ENCODE results near the gene NCOA1. TPM values are rescaled to one million over a fixed set of nuclear protein-coding genes. Genes with fewer than 3 reads are reported as not detected.

The NCOA1 gene
- total and polyA plus RNA-seq, 2 experiments from 2014 or later = 32.5 to 51.7 TPM

DNA sequence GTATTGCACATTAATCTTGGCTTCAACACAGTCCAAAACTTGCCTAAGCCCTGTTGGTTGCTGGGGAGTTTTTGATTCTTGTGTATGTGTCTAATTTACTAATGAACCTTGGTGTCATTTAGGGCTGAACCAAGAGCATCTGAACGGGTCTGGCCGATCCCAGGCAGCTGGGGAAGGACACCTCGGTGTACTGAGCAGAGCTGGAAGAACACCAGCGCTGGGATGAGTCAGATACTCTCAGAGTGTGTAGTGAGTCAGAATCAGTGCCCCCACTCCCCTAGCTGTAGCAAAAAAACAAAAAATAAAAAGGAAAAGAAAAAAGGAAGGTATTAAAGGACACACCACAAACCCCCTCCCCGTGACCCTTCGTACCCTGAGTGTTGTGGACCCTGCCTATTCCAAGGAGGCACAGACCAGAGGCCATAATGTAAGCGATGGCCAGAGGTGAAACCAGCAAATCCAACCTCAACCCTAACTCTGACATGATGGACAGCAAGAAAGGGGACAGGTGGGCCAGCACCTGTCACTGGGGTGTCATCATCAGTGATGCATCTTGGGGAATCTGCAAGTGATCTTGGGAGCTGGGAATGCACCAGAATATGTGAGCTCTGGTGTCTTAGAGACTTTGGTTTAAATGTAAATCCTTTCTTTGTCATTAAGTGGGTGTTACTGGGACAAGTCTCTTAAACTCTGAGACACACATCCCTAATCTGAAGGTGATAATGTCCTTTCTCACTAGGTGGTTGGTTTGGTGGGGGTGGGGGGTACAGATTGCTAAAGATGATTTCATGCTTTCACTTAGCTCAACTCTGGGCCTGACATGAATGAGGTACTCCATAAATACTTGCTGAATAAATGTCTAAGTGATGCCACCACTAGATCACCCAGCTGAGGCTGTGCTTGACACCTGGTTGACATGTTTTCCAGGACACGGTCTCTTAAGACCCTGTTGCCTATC lies 34.2 kb upstream of the NCOA1 start:
- Histone ChIP-seq H3K4me3 (no peak overlapping the region), H4K20me1 (ENCODE audit: insufficient read depth, poor library complexity, severe bottlenecking) (no peaks in the 10 kb centered on the region), H3K27ac (no peak overlapping the region), H3K4me1 (ENCODE audit: insufficient read depth) (no peaks in the 10 kb centered on the region), H3K9me2 (replicated peaks; ENCODE audit: insufficient read depth) (no peaks in the 10 kb centered on the region), H3K36me3 (replicated peaks; ENCODE audit: insufficient read depth, low read depth) (no peaks in the 10 kb centered on the region), H2AFZ (no peak overlapping the region), H3K4me2 (no peak overlapping the region), H3K79me2 (no peaks in the 10 kb centered on the region), H3K9me3 (ENCODE audit: low read depth) (no peaks in the 10 kb centered on the region), H3K27me3 (no peaks in the 10 kb centered on the region)
- DNase-seq (ENCODE audit: low spot score) = peak; percentile 69
- TF ChIP-seq, protein P1, sequence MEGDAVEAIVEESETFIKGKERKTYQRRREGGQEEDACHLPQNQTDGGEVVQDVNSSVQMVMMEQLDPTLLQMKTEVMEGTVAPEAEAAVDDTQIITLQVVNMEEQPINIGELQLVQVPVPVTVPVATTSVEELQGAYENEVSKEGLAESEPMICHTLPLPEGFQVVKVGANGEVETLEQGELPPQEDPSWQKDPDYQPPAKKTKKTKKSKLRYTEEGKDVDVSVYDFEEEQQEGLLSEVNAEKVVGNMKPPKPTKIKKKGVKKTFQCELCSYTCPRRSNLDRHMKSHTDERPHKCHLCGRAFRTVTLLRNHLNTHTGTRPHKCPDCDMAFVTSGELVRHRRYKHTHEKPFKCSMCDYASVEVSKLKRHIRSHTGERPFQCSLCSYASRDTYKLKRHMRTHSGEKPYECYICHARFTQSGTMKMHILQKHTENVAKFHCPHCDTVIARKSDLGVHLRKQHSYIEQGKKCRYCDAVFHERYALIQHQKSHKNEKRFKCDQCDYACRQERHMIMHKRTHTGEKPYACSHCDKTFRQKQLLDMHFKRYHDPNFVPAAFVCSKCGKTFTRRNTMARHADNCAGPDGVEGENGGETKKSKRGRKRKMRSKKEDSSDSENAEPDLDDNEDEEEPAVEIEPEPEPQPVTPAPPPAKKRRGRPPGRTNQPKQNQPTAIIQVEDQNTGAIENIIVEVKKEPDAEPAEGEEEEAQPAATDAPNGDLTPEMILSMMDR (IDR thresholded peaks at IDR 0.05; ENCODE audit: poor library complexity) = no peak
- TF ChIP-seq EZH2phosphoT487 (IDR thresholded peaks at IDR 0.05; ENCODE audit: low read depth, severe bottlenecking, unreplicated experiment) (no peak), EZH2 (IDR thresholded peaks at IDR 0.05; ENCODE audit: borderline replicate concordance) (no peak)
- WGBS (ENCODE audit: low lambda C conversion rate, missing lambda C conversion rate) = 66% methylated on average over 8 of the region's 8 CpGs

DNA sequence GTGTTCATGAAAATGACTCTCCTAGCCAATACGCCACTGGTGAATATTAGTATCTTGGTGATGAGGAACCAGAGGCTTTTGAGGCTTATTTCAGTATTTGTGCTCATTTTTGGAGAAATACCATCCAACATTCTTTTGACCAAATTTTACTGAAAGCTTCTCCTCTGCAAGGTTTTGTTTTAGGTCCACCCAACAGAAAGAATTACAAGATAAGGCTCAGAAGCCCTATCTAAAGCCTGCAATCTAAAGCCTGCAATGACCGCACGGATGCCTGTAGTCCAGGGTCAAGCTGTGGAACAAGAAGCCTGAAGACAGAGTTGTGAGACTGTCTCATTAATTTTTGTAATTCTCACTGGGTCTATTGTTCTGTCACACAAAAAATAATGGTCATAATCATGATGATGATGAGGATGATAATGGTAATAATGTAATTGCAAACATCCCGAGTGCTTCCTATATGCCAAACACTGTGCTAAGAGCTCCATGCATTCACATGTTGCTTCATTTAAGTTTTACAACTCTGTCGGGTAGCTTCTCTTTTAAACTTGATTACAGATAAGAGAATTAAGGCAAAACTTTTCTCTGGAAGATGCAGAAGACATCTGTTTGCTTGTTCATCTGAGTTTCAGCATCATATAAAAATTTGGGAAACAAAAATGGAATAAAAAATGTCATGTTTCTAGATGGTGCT lies 33.2 kb upstream of the NCOA1 start:
- H3K9me3 ChIP-seq (ENCODE audit: low read depth) = no peaks in the 10 kb centered on the region
- H3K9me2 ChIP-seq (replicated peaks; ENCODE audit: insufficient read depth) = no peaks in the 10 kb centered on the region
- WGBS (ENCODE audit: low lambda C conversion rate, missing lambda C conversion rate) = 63% methylated on average over 5 of the region's 5 CpGs
- no peak for TF ChIP-seq EZH2 (IDR thresholded peaks at IDR 0.05; ENCODE audit: borderline replicate concordance)
- TF ChIP-seq EZH2phosphoT487 (IDR thresholded peaks at IDR 0.05; ENCODE audit: low read depth, severe bottlenecking, unreplicated experiment) = no peak
- TF ChIP-seq, protein P1 (IDR thresholded peaks at IDR 0.05; ENCODE audit: poor library complexity) = no peak
- no peak overlapping the region for H3K4me3 ChIP-seq
- no peak overlapping the region for H3K4me2 ChIP-seq
- H3K36me3 ChIP-seq (replicated peaks; ENCODE audit: insufficient read depth, low read depth) = no peaks in the 10 kb centered on the region
- no peaks in the 10 kb centered on the region for H3K27me3 ChIP-seq
- H2AFZ ChIP-seq = no peak overlapping the region
- H3K79me2 ChIP-seq = no peaks in the 10 kb centered on the region
- no peaks in the 10 kb centered on the region for H3K4me1 ChIP-seq (ENCODE audit: insufficient read depth)
- no peak overlapping the region for H3K27ac ChIP-seq
- DNase-seq (ENCODE audit: low spot score) = no peak
- H4K20me1 ChIP-seq (ENCODE audit: insufficient read depth, poor library complexity, severe bottlenecking) = no peaks in the 10 kb centered on the region

DNA sequence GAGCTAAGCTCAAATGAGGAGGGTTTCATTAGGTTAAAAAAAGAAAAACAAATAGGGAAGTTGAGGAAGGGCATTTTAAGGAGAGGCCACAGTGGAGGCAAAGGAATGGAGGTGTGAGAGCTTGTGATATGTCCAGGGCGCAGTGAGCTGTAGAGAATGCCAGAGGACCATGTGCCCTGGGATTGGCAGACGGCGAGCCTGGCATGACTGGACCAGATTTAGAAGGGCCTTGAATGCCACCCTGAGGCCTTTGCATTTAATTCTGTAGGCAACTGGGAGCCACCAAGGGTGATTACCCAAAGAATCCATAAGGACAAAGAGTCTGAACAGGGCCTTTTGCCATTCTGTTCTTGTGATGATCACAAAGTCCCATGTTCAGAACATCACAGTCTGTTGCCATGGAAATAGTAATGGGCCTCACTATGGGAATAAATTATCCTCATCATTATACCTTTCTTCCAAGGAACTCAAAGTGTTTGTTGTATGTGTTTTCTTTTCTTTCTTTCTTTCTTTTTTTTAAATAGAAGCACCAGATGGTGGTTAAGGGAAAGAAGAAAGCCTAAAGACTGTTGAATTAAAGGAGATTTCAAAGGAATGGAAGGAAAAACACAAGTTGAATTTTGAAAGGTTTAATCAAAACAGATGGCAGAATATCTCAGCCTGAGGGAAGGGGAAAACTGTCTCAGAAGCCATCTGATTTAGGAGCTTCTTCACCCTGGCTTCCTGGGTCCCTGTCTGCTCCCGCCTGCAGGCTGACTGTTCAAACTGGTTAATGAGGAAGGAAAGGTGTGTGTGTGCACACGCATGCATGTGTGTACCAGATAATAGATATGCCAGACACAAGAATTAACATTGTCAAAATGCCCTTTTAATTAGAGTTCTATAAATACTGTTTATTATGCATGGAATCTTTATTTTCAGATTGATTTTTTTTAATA lies 31.6 kb upstream of the NCOA1 start:
- Histone ChIP-seq H3K36me3 (replicated peaks; ENCODE audit: insufficient read depth, low read depth) (no peaks in the 10 kb centered on the region), H3K27ac (no peak overlapping the region), H3K27me3 (no peaks in the 10 kb centered on the region), H4K20me1 (ENCODE audit: insufficient read depth, poor library complexity, severe bottlenecking) (no peaks in the 10 kb centered on the region), H3K4me3 (no peak overlapping the region), H3K4me1 (ENCODE audit: insufficient read depth) (no peaks in the 10 kb centered on the region), H3K79me2 (no peaks in the 10 kb centered on the region), H3K9me3 (ENCODE audit: low read depth) (no peaks in the 10 kb centered on the region), H3K4me2 (no peak overlapping the region), H3K9me2 (replicated peaks; ENCODE audit: insufficient read depth) (no peaks in the 10 kb centered on the region), H2AFZ (no peak overlapping the region)
- 97% methylated on average over 5 of the region's 5 CpGs for WGBS (ENCODE audit: low lambda C conversion rate, missing lambda C conversion rate)
- no peak for DNase-seq (ENCODE audit: low spot score)
- no peak for TF ChIP-seq EZH2 (IDR thresholded peaks at IDR 0.05; ENCODE audit: borderline replicate concordance)
- TF ChIP-seq, protein P1 (IDR thresholded peaks at IDR 0.05; ENCODE audit: poor library complexity) = no peak
- no peak for TF ChIP-seq EZH2phosphoT487 (IDR thresholded peaks at IDR 0.05; ENCODE audit: low read depth, severe bottlenecking, unreplicated experiment)
